GM18511 (cell line): ENCODE measurements around the gene ZNF513.

Experiments
- ATAC-seq: cut with Tn5 transposase; IDR thresholded peaks from one replicate; pipeline ENCODE4 v1.9.1; 2021; ENCODE audit warnings: mild to moderate bottlenecking, moderate library complexity; ENCODE audit not compliant: unreplicated experiment

ZNF513 gene

DNA sequence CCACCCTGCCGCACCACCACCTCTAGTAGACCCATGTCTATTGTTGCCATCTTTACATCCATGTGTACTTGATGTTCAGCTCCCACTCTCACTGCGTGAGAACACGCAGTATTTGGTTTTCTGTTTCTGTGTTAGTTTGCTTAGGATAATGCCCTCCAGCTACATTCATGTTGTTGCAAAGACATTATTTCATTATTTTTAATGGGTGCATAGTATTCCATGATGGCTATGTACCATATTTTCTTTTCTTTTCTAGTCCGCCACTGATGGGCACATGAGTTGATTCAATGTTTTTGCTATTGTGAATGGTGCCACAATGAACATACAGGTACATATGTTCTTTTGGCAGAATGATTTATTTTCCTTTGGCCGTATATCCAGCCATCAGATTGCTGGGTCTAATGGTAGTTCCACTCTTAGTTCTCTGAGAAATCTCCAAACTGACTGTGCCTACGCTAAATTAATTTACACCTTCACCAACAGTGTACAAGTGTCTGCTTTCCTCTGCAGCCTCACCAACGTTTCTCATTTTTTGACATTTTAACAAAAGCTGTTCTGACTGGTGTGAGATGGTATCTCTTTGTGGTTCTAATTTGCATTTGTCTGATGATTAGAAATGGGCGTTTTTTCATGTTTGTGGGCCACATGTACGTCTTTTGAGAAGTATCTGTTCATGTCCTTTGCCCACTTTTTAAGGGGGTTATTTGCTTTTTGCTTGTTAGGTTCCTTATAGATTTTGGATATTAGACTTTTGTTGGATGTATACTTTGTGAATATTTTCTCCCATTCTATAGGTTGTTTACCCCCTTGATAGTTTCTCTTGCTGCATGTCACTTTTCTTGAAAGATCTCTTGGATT is 10.5 kb upstream of the ZNF513 start:
- ATAC-seq = no peak

DNA sequence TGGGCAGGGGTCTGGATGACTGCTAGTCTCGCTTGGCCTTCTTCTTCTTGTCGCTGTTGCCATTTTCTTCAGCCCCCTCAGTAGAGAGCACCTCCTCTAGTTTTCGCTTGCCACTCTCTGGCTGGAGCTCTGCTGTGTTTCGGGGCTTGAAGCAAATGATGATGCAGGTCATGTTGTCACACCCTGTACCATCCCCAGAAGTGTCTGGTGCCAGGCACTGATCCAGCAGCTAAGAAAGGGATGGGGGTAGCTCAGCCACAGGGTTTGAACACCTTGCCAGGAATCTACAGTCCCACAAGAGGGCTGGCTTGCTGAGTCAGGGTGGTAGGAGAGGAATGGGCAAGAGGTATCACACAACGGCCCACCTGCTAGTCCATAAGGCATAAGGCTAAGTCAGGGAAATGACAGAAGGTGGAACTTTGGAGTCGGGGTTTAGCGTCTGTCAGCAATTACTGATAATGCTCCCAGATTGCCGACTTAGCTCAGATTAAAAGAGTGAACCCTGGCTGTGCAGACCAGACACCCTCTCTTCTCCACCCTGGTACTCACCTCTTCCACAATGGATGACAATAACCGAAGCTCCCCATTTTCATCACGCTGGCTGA is 1.1 kb upstream of the ZNF513 start:
- no peak for ATAC-seq

DNA sequence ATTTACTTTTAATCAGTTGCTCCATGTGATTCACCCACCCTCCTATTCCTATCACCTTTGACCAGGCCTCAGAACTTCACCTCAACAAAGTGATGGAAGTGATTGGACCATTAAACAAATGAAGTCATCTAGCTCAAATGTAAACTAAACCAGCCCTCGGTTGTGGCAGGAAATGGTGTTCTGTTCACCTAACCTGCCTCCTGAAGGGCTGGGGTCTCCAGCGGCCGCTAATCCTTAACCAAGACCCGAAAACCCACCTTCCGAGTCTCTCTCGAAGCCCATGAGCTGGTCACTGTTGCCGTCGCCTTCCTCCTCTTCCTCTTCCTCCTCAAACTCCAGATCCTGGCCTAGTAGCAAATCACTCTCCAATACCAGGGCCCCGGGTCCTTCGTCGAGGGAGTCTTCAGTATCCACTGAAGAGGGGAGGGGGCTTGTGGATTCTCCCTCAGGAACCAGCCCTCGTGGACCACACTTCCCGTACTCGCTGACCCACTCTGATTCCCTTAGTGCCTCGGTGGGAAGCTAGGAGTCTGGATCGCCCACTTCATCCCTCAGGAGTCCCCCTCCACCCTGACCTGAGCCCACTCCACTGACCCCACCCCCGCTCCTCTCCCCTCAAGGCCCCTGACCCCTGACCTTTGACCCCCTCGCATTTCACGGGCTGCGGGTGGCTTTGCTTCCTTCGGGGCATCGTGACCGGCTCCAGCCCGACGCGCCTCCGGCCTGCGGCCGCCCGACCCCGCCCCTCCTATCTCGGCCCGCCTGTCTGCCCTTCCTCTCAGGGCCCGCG is 503 bp downstream of the ZNF513 start:
- ATAC-seq = peak; percentile 49

DNA sequence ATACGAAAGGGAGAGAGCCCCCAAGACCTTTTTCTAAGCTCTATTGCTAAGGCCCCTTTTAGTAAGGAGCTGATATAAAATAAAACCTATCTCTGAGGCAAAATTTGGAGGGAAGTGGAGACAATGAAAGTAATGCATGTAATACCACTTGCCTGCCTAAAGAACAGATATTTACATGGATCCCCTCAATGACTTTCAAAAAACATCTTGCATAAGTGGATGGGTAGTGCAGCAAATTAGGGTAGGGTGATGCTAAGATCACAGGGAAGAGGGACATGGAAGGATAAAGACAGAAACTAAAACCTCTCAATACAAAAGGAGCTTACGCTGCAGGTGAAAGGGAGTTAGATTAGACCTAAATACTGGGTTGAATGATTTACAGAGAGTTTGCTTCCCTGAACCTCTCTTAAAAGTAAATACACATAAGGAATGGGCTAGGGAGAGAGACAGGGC is 1.1 kb downstream of the ZNF513 start:
- no peak for ATAC-seq

DNA sequence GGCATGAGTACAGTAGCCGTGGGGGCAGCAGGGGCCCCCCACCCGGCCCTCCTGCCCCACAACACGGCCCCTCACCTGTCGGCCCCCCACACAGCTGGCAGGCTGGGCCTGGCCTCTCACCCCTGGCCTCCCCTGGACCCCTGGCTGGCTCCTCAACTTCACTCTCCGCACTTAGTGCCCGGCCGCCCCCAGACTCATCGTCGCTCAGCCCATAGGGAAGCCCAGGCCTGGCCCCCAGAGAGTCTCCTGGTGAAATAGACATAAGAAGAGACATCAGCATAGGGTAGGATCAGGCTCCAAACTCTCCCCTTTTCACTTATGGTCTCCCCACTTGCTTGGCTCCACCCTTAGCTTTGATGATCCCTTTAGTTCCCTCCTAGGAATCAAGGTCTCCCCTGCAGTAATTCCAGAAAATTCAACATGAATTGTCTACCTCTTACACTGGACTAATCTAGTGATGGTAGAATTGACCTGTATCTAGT is 1.7 kb downstream of the ZNF513 start:
- ATAC-seq = no peak

DNA sequence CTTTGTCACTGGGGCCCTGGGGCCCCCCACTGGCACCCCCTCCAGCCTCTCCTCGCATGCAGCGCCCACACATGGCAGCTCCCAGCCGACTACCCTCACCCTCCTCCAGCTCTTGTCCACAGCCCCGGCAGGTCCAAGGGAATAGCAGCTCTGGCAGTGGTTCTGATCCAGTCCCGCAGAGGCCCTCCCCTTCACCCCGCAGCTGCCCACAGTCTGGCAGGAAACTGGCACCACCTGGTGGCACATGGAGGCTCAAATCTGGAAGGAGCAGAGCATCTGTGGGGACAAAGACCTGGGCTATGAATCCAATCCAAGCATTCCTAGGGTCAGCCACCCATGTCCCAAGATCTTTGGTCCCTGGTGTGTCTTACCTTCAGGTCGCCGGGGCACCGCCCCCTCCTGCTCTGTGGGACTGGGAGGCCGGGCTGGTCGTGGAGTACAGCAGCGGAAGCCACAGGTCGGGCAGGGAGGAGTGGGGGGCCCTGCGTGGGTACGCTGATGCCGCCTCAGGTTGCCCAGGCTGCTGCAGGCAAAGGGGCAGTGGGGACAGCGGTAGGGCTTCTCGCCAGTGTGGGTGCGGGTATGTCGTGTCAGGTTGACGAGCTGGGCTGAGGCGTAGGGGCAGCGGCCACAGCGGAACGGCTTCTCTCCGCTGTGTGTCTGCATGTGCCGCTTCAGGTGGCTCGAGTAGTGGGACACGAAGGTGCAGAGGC is 2.3 kb downstream of the ZNF513 start:
- ATAC-seq = no peak

DNA sequence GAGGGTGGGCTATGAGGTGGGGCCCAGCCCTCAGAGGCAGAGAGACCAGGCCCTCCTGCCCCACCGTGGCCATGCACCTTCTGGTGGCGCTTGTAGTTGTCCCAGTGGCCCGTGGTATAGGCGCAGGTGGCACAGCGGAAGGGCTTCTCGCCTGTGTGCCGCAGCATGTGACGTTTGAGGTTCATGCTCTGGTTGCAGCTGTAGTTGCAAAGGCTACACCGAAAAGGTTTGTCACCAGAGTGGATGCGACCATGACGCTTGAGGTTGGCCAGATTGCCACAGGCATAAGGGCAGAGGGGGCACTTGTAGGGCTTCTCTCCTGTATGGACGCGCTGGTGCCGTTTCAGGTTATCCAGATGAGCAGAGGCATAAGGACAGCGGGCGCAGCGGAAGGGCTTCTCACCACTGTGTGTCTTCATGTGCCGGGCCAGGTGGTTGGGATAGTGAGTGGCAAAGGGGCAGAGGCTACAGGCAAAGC is 2.9 kb downstream of the ZNF513 start:
- no peak for ATAC-seq

DNA sequence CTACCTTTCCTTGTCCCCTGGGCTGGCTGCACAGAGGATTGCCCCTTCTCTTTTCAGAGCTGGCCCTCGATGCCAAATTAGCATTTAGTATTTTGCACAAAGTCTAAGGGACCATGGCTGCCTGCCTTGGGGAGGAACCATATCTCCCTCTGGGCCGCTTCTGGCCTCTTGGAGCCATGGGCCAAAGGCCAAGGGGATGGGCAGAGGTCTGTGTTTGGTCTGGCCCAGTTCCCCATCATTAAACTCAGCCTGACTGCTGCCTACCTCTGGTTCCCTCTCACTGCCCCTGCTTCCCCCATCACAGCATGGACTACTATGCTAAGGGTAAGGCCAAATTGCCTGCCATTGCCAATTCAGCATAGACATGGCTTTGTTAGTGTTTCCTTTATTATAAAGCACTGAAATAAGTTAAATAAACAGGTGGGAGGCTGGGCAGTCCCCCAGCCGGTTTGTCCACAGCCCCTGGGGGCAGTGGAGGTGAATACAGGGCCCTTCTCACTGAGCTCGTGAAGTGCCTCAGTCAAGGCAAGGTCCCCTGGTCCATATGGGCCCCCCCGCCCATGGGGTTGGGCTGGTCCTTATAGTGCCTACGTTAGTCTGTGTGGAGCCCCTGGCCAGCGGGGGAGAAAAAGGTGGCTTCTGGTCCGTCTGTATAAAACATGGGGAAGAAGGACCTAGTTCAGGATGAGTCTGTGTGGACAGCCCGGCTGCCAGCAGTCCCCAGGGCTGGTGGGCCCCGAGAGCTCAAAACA is 3.5 kb downstream of the ZNF513 start:
- no peak for ATAC-seq

DNA sequence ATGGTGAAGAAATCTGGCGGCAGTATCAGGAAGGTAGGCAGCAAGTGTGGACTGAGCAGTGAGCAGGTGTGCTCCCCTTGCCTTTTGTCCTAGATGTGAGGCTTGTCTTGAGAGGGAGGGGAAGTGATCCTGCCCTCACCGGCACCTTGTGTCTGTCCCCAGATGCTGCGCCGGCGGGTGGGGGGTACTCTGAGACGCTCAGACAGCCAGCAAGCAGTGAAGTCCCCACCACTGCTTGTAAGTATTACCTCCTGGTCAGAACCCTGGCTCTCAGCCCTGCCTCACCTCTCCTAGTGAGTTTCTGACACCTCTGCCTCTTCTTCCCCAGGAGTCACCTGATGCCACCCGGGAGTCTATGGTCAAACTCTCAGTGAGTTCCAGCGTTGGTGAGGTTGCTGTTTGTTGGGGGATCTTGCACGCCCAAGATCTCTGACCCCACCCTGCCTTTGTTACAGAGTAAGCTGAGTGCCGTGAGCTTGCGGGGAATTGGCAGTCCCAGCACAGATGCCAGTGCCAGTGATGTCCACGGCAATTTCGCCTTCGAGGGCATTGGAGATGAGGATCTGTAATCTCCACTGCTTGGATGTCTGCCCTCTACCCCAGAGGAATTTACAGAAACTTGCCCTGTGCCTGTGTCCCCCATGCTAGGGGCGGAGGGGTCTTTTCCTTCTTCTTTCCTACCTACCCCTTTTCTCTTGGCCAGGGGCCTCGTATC is 4.2 kb downstream of the ZNF513 start:
- no peak for ATAC-seq

DNA sequence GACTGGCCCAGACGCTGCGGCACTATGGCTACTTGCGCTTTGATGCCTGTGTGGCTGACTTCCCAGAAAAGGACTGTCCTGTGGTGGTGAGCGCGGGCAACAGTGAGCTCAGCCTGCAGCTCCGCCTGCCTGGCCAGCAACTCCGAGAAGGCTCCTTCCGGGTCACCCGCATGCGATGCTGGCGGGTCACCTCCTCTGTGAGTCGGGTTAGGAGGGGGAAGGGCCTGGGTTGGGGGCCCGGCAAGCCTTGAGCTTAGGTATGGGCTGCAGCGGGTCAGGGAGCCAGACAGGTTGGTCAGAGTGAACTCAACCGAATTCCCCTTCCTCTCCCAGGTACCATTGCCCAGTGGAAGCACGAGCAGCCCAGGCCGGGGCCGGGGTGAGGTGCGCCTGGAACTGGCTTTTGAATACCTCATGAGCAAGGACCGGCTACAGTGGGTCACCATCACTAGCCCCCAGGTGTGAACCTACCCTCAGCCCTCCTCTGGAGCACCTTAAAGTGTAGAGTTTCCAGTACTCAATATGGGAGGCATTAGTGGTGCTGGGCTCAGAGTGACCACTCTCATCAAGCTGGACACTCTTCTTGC is 4.9 kb downstream of the ZNF513 start:
- no peak for ATAC-seq

DNA sequence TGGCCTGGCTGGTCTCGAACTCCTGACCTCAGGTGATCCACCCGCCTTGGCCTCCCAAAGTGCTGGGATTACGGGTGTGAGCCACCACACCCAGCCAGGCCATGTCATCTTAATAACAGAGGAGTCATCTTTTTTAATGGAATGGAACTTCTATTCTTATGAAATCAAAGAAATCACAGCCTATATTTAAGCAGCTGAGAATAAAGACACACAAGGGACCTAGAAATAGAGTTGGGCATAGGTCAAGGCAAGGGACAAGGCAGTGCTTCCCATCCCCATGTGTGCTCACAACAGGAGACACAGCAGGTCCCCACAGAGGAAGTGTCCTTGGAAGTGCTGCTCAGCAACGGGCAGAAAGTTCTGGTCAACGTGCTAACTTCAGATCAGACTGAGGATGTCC is 7.0 kb downstream of the ZNF513 start:
- no peak for ATAC-seq

DNA sequence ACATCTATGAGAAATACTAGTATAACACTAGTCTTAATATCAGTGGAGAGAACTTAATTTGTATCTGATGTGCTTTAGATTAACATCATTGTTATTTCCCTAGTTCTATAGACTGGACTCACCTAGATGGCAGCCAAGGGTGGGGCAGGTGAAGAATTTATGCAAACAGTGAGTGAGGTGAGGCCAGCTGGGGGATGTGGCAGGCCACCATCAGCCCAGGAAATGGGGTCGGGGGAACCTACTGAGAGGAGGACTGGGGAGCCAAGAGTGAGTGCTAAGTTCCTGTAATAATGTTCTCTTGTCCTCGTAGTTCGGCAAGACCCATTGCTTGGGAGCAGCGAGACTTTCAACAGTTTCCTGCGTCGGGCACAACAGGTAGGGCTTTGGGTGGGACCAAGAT is 7.6 kb downstream of the ZNF513 start:
- no peak for ATAC-seq

DNA sequence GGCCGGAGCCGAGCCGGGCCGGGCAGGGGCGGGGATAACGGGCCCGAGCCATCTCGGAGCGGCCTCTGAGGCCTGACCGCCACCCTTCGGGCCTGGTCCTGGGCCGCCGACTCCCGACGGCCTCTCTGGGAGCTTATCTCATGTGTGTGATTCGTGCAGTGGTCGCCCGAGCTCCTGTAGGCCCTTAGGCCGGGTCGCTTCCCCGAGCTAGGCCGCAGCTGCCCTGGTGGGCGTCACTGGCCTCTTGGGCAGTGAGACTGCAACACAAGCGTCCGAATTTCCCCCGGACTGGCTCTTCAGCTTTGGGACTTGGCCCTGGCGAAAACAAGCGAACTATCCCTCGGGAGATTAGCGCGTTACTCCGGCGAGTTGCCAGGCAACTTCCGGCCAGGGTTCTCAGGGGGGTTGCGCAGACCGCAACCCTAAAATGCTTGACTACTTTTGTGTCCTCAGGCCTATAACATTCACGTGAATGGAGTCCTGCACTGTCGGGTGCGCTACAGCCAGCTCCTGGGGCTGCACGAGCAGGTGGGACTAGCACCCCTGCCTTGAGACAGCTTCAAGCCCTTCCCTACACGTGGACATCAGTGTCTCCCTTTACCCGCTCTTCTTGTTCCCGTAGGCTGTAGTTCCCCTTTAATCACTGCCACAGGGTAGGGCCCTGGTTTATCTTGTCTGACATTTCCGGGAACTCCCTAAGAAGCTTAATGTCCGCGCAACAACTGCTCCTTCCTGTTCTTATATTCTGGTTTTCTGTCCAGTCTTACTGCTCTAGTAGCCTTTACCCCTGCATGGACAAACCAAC is 9.5 kb downstream of the ZNF513 start:
- ATAC-seq = peak; percentile 30

DNA sequence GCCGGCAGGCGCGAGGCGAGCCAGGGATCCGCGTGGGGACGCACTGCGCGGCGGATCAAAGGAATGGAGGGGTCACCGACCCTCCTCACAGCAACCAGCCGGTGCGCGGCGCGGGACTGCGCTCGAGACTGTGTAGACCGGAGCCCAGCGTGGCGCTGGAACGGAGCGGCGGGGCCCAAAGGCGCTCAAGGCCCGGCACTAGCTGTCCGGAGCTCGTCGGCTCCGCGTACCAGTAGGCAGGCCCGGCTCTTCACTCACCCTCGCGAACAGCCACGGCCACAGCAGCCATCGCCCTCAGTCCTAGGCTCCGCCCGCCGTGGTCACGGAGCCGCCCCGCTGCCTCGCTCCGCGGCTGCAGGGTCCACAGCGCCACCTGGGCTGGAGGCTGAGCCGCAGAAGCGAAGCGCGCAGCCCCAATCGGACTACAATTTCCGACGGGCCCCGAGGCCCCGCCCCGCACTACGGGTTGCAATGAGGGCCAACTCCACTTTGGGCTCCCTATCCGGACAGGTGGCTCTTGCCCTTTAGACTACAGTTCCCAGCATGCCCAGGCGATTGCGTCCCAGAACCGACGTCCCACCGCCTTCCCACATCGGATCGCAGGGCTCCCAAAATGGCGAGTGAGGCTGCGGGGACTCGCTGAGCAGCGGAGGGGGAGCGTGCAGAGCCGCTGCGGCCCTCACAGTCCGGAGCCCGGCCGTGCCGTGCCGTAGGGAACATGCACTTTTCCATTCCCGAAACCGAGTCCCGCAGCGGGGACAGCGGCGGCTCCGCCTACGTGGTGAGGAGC is 10.3 kb downstream of the ZNF513 start, which contains the start of the genes EIF2B4 and SNX17:
Gene EIF2B4, minus strand, starts transcription at position 313 of the 790 bp plus-strand sequence. Its CDS starts 24 bp downstream, at position 289.
Gene SNX17, plus strand, starts transcription at position 591 of the 790 bp plus-strand sequence. Its CDS starts 128 bp downstream, at position 719.
- peak; percentile 92 for ATAC-seq

DNA sequence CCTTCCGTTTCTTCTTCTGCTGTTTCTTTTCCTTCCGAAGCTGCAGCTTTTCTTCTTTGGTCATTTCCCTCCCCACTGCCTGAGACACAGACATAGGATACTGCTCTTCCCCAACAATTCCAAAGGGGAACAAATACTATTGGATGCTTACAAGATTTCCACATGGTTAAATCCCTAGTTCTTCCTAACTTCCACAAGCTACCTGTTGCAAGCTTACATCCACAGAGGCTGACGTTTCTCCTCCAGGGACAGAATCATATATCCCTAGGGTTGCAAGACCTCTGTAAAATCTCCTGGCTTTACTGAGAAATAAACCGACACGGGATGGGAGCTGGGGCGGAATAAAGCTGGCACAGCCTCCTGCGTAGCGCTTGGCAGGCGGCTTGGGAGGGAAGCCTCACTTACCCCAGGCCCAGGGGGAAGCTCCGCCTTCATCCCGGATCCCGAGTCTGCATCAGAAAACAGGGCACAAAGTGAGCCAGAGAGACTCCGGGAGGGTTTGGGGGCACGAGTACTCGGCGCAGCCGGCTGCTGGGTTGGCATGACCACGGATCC is 11.0 kb downstream of the ZNF513 start:
- peak; percentile 14 for ATAC-seq

DNA sequence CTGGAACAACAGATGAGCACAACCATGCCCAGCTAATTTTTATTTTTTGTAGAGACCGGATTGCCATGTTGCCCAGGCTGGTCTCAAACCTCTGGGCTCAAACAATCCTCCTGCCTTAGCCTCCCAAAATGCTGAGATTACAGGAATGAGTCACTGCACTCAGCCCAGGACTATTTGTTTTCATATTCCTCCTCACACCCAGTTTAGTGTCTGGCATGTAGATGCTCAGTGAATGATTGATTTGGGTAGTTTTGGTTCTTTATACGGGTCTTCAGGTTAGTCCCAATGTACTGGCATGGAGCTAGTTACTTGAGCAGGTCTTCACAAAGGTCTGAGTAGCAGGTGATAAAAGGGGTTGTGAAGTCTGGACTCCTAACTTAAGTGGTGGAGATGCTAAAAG is 16.6 kb downstream of the ZNF513 start:
- ATAC-seq = no peak
